ENCODE measurements around the gene SCAF1.
A peak's percentile ranks its signal among the peaks of the same experiment; 100 is the strongest.

SCAF1 gene

DNA sequence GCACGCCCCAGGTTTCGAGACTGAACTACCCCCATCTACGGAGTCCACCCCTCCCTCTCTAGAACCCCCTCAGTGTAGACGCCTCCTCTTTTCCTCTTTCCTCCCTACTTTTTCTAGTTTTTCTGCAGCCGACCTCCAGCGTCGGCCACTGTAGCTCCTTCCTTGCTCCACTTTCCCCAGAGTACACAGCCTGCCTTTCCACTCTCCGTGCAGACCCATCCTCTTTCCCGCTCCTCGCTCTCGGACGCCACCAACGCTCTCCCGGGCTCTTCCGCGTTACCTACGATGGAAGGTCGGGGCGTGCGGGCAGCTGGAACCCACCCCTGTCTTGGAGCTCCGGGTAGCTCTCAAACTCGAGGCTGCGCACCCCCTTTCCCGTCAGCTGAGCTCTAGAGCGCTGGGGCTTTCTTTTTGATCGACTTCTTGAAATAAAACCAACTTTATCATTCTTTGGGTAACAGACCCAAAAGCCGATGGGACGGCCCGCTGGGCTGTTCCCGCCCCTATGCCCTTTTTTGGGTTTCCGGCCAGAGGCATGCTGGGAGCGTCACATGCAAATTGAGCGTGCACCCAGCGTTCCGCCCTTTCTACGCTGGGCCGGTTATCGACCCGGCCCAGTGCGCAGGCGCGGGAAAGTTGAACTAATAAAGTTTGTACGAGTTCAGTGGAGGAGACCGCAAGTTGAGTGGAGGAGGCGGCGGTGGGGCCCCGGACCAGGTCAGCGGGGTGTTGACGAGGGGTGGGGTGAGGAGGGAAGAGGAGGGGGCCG, 23.5 kb downstream of the SCAF1 start, which contains the start of the genes BCL2L12 and IRF3:
BCL2L12 (plus strand) TSS at position 583 of the 769 bp plus-strand sequence. CDS start 760 bp downstream, outside the sequence.
IRF3 (minus strand) TSS at position 507 of the 769 bp plus-strand sequence. CDS start 1,019 bp downstream, outside the sequence.
- DNase-seq (ENCODE audit: extremely low read depth in 1 of 2, low read depth in 1 of 2) = peak; percentile 99

DNA sequence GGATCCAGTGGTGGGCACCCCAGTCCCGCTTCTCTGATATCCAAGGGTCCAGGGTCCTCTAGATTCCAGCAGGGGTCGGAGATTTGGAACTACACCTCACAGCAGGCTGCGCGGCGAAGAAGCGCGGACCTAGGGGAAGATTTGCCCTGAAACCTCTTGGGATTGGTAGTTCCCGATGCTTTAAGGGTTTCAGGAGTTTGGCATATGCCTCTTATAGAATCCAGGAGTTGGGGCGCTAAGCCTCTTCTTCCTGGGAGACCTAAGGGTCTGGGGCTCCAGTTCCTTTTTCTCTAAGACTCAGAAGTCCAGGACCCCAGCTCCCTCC, 24.1 kb downstream of the SCAF1 start:
- DNase-seq (ENCODE audit: extremely low read depth in 1 of 2, low read depth in 1 of 2) = no peak

DNA sequence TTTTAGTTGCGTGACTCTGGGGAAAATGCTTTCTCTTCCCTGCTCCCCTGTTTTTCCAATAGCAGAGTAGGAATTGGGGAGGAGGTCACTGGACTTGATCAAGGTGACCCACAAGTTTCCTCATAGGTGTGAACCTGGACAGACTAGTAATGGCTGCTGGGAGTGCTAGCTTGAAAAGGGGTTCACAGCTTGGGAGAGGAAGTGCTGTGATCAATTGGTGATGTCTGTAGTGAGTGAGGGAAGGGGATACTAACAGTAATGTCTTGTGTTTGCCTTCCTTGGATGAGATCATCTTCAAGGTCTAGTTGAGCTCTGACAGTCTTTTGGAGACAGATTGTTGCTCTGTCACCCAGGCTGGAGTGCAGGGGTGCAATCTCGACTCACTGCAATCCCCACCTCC, 25.5 kb downstream of the SCAF1 start:
- DNase-seq (ENCODE audit: extremely low read depth in 1 of 2, low read depth in 1 of 2) = no peak

GRCh38 chr19:49669516-49669915, 27.5 kb downstream of the SCAF1 start:
- no peak for DNase-seq (ENCODE audit: extremely low read depth in 1 of 2, low read depth in 1 of 2)

DNA sequence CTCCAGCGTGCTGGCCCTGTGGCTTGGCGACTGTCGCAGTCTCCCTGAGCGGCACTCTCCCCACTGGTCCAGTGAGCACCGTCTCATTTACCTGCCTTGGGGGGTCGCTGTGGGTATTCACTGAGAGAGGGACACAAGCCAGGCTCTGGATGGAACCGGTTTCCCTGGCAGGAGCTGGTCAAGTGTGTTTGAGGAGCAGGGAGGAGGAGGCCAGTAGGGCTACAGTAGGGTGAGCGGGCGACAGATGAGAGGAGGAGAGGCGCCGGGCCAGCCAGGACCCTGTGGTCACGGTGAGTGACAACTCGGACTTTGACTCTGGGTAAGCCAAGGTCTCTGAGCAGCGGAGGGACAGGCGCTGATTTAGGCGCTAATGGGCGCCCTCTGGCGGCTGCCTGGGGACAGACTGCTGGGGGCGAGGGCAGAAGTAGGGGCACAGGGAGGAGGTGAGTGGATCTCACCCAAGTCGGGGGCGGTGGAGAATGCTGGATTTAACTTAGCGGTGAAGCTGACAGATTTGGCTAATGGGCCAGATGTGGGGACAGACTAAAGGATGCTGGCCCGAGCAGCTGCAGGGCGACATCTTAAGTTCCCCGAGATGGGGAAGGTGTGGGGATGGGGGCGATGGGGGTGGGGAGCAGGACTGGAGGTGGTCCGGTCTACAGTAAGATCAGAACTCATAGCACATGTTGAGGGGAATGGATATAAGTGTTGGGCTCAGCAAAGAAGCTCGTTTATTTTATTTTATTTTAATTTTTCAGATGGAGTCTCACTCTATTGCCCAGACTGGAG, 30.3 kb downstream of the SCAF1 start:
- DNase-seq (ENCODE audit: extremely low read depth in 1 of 2, low read depth in 1 of 2) = peak; percentile 45 to 66

GRCh38 chr19:49676136-49676783, 34.3 kb downstream of the SCAF1 start:
- DNase-seq (ENCODE audit: extremely low read depth in 1 of 2, low read depth in 1 of 2) = peak in 1 of 2 donors; percentile 29

- peak; percentile 88 to 98 for DNase-seq (ENCODE audit: extremely low read depth in 1 of 2, low read depth in 1 of 2)
Measured at GRCh38 chr19:49676784-49677230, 34.8 kb downstream of the SCAF1 start.

DNA sequence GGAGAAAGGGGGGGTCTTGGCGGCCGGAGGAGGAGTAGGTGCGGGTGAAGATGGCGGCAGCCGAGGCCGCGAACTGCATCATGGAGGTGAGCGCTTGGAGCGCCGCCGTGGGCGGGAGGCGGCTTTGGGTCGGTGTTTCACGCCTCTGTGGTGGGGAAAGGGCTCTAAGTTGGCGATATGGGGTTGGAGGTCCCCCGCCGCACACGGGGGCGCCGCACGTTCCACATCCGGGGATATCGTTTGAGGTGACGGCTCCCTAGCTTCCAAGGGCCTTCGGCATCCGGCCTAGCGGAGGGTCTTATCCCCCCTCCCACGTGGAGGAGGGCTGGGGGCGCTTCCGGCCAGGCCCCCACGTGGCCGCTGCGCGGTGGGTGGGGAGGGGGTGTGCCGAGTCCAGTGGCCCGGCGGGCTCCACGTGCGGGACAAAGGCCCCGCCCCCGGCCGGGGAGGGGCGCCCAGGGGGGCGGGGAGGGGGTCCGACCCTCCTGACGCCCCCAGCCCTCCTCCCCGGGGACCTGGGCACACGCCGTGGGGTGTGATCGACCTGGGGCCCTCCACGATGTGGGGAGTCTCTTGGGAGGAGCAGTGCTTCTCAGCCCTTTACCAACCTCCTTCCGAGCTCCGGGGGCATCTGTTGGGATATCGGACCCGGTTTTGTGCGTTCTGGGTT, 35.4 kb downstream of the SCAF1 start, which contains the start of gene PRMT1:
PRMT1 (plus strand) TSS at position 41 of the 670 bp plus-strand sequence; CDS start at position 51, 10 bp downstream.
- DNase-seq (ENCODE audit: extremely low read depth in 1 of 2, low read depth in 1 of 2) = peak in 1 of 2 donors; percentile 32

DNA sequence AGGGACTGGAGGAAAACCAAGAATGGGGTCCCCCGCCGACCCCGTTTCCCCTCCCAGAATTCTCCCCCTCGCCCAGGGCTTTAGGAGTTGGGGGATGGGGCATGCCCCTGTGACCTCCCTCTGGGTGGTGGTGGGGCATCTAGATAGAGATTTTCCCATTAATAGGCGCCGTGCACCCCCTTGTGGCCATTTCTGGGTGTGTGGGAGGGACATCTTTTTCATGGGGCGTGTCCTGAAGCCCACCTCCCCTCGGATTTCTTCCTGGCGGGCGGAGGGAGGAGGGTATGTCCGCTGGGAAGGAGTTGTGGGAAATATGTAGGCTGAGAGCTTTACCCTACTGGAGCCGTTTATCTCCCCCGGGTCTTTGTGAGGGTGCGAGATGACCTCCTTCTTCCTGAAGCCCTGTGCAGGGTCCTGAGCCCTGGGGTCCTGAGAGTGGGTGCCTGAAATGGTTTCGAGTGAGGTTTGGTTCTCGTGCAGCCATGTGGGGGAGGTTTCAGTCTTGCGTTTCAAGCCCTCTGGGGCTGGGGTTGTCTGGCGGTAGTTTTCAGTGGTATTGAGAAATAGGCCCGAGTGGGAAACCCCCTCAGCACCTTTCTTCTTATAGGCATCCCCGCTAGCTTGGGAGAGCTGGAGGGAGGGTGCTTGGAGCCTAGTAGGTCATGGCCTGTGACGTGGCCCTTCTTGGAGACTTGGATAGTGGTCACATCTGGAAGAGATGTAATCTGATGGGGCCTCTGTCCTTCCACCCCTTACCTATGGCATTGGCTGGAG, 36.1 kb downstream of the SCAF1 start:
- peak; percentile 52 to 74 for DNase-seq (ENCODE audit: extremely low read depth in 1 of 2, low read depth in 1 of 2)

- no peak for DNase-seq (ENCODE audit: extremely low read depth in 1 of 2, low read depth in 1 of 2)
Measured at GRCh38 chr19:49678985-49679770, 37.2 kb downstream of the SCAF1 start.

- no peak for DNase-seq (ENCODE audit: extremely low read depth in 1 of 2, low read depth in 1 of 2)
Measured at GRCh38 chr19:49679771-49680413, 37.9 kb downstream of the SCAF1 start.

DNA sequence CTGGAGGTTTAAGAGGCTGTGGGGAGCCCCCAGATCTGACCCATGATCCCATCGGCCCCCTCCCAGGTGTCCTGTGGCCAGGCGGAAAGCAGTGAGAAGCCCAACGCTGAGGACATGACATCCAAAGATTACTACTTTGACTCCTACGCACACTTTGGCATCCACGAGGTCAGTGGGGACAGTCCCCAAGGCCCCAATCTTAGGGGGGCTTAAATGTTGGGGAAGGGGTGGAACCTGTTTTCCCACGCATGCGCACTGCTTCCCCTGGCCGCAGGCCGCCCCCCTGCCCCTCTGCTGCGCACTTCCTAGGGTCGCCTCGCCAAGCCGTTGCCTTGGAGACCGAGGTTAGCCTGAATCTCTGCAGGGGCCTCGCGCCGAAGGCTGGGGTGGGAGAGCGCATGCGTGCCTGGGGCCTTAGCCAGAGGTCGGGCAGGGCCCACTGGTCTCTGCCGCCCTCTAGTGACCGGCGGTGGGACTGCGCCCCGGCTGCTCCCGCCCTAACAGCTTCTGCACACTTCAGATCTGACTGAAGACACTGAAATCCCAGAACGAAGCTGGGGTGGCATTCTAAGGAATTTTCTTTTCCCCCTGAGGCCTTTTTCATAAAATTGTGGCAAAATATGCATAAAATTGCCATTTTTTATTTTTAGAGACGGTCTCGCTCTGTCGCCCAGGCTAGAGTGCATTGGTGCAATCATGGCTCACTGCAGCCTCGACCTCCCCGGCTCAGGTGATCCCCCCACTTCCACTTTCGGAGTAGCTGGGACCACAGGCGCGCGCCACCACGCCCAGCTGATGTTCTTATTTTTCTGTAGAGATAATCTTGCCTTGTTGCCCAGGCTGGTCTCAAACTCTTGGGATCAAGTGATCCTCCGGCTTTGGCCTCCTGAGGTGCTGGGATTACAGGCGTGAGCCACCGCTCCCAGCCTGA, 38.7 kb downstream of the SCAF1 start:
- peak; percentile 83 to 94 for DNase-seq (ENCODE audit: extremely low read depth in 1 of 2, low read depth in 1 of 2)

DNA sequence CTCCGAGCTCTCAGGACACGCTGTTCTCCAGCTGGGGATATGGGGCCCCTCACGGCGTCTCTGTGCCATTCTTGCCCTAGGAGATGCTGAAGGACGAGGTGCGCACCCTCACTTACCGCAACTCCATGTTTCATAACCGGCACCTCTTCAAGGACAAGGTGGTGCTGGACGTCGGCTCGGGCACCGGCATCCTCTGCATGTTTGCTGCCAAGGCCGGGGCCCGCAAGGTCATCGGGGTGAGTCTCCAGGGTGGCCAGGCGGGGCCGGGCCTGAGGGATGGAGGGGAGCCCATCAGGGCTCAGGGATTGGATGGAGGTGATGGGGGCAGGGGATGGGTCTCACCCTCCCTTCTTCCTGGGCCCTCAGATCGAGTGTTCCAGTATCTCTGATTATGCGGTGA, 39.8 kb downstream of the SCAF1 start:
- no peak for DNase-seq (ENCODE audit: extremely low read depth in 1 of 2, low read depth in 1 of 2)

DNA sequence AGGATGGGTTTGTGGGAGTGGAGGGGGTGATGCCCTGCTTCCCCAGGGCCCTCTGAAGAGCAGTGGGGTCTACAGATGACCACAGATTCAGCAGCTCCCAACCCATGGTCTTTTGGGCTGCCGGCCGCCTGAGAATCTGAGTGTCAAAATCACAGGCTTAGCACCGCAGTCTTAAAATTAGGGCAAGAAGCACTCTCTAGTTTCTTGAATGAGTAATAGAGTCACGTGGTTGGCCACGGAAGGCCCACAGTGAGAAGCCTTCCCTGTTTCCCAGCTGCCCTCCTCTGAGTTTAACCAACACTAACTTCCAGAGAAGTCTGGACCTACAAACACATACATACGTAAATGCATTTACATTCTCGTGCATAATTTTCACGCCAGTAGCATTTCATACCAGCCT, 40.3 kb downstream of the SCAF1 start:
- no peak for DNase-seq (ENCODE audit: extremely low read depth in 1 of 2, low read depth in 1 of 2)

- no peak for DNase-seq (ENCODE audit: extremely low read depth in 1 of 2, low read depth in 1 of 2)
Measured at GRCh38 chr19:49683814-49684250, 41.8 kb downstream of the SCAF1 start.

DNA sequence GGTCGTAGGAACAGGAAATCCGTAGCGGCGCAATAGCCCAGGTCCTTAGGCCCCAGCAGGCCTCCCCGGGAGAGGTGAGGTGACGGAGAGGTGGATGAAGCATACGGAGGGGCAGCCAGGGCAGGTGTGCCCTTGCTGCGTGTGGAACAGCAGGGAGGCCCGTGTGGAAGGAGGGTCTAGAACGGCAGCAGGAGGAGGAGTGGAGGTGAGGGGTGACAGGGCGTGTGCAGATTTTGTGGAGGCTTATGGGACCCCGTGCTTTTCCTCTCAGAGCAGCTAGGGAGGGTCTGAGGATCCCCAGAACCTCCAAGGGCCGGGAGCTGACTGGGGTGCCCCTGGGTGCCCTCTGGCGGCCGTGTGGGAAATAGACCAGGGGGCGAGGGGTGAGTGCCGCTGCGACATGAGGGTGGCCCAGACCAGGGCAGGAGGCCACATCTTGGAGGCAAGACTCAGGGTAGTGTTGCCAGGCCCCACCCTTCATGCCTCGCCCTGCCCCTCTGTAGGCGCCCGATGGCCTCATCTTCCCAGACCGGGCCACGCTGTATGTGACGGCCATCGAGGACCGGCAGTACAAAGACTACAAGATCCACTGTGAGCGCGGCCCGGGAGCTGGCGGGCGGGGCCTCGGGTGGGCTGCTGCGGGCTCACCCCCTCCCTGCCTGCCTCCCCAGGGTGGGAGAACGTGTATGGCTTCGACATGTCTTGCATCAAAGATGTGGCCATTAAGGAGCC, 42.4 kb downstream of the SCAF1 start:
- no peak for DNase-seq (ENCODE audit: extremely low read depth in 1 of 2, low read depth in 1 of 2)

Data from activated CD8-positive, alpha-beta memory T cell treated with anti-CD3 and anti-CD28 coated beads for 1 hour (primary cell).